ENCODE results near the gene CFAP52.
"Not testable (repeated sequence)": the region's sequence is repeated elsewhere in the genome, so short reads cannot be mapped to it uniquely, and the experiment has no call there.

CFAP52 gene

GRCh38 chr17:9646546-9646885 lies 70.1 kb downstream of the CFAP52 start:
- no peak for DNase-seq (ENCODE audit: low spot score)

GRCh38 chr17:9647014-9647413 lies 70.6 kb downstream of the CFAP52 start:
- no peak for DNase-seq (ENCODE audit: low spot score)

GRCh38 chr17:9648521-9649110 lies 72.2 kb downstream of the CFAP52 start:
- no peak for DNase-seq (ENCODE audit: low spot score)

GRCh38 chr17:9658593-9659211 lies 82.3 kb downstream of the CFAP52 start:
- DNase-seq (ENCODE audit: low spot score), result no peak

DNA sequence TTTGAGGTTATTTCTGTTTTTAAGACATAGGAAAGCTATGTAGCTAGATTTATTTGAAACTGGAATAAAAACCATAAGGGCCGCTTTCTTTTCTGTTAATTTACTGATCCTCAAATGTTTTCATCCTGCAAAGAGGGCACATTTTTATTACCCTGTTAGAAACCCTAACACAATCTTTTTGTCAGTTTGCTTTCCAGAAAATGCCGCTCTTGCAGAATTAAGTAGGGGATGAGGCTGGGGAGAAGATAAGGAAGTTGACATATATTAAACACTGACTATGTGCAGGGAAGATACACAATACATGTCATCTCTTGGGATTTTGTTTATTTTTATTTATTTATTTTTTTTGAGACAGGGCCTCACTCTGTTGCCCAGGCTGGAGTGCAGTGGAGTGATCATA lies 84.6 kb downstream of the CFAP52 start:
- no peak for DNase-seq (ENCODE audit: low spot score)

GRCh38 chr17:9663511-9663910 lies 87.1 kb downstream of the CFAP52 start:
- not testable (repeated sequence) for DNase-seq (ENCODE audit: low spot score)

DNA sequence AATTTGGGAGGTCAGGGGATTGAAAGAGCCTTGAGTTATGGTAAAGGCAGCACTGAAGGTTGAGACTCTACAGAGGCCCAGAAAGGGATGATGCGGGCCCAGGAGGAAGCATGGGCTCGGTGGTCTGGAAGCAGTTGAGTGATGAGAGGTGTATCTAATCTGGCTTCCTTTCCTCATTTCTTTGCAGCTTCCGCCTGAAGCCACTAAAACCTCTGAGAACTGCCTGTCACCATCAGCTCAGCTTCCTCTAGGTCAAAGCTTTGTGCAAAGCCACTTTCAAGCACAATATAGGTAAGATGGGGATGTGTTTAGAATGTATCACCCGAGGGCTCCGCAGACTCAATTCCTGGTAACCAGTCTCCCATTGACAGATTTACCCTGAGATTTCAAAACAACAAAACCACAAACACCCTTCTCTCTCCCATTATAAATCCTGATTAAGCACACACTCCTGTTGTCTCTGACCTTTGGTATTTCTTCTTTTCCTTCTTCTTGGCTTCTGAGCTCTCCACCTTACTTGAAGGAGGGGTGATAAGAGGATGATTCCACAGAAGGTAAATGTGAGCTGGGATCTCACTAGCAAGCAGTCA lies 90.1 kb downstream of the CFAP52 start:
- DNase-seq (ENCODE audit: low spot score), result no peak

DNA sequence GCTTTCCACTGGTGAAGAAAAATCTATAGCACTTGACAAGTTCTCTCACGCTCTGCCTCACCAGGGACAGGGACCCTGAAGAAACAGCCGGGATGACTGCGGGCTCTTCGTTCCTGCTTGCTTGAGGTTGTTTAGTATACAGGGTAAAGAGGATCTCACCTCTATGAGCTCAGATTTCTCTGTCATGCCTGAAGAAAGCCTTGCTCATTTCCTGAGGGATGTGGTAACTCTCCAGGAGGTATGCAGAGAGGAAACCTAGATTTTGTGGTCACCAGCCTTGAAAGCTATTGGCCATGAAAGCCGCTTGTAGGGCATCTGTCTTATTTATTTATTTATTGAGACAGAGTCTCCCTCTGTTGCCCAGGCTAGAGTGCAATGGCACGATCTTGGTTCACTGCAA lies 92.1 kb downstream of the CFAP52 start:
- no peak for DNase-seq (ENCODE audit: low spot score)

DNA sequence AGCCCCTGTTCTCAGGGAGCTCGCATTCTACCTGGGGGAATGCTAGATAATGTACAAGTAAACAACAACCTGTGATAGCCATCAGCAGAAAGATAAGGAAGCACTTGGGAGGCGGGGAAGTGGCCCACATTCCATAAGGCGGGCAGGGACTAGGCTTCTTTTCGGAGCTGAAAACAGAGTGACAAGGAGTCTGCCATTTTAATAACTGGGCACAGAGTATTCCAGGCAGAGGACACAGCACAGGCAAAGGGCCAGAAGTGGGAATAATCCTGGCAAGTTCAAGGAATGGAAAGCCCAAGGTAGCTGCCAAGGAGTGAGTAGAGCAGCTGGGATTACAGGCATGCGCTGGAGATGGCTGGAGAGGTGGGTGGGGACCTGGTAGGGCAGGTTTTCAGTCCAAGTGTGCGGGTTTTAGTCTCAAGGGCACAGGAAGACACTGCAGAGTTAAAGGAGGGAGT lies 93.1 kb downstream of the CFAP52 start:
- DNase-seq (ENCODE audit: low spot score), result no peak

DNA sequence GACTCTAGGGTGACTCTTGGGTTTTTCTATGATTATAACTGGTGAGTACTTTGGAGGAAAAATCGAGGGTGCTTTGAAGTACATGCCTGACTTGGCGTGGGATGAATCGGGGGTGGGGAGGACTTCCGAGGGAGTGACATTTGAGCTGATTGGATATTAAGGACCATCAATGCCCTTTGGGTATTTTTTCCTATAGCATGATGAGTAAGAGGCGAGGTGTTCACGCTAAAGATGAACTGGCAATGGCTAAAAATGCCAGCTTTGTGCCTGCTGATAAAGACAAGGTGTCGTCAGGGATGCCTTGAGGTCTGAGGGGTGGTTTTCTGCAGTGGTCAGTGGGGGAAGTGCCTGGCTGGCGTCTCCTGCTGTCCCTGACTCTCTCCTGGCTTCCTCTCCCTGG lies 94.2 kb downstream of the CFAP52 start:
- DNase-seq (ENCODE audit: low spot score), result no peak

GRCh38 chr17:9671559-9671958 lies 95.1 kb downstream of the CFAP52 start:
- DNase-seq (ENCODE audit: low spot score), result no peak

DNA sequence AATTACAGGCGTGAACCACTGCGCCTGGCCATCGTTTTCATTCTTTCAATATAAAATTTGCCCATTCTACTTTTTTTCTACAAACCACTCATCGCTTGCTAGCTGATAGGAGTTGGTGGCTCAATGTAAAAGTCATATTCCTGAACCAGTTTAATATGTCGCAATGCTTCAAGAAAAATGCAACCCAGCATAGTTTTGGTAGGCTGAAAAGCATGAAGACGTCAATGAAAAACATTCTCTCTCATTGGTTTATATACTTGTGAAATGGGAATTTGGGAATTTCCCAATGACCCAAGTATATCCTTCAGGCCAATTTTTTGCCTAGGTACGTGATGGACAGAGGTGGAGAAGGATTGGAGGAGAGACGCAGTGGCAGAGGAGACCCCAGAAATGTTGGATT lies 95.8 kb downstream of the CFAP52 start:
- no peak for DNase-seq (ENCODE audit: low spot score)

- no peak for DNase-seq (ENCODE audit: low spot score)
These were observed 96.2 kb downstream of the CFAP52 start for GRCh38 chr17:9672691-9673090.

- no peak for DNase-seq (ENCODE audit: low spot score)
These were observed 99.6 kb downstream of the CFAP52 start for GRCh38 chr17:9676084-9676483.

DNA sequence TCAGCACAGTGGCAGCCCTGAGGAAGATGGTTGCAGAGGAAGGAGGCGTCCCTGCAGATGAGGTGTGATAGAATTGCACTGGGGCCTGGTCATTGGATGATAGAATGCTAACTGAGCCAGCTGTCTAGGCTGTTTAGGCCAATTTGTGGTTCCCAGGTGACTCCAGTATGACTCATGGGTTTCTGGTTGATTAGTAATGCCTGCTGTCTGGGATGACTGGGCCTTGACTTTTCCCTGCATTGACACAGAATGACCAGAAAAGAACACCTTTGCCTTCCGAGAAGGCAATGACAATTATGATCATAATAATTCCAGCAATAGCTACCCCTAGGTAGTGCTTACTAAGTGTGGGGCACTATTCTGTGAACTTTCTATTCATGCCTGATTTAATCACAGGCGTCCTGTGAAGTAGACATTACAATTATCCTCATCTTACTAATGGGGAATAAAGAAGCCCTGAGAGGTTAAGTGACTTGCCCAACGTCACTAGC lies 100.4 kb downstream of the CFAP52 start:
- peak; percentile 98 for DNase-seq (ENCODE audit: low spot score)

DNA sequence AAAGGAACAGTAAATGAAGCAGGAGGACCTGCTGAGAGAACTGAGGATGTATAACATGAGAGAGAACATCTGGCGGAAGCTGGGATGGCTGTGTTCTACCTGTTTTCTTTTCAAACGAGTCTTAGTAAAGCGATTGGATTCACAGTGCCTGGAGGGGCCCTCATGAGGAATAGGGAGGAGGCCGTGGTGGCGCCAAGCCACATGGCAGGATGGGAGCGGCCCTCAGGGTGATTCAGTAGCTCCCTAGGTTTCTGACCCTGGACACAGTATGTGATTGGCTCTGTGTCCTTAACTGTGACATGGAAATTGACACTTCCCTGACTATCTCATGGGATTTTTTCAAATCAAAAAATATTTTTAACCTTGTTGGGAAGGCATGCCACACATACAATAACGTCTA lies 101.0 kb downstream of the CFAP52 start:
- no peak for DNase-seq (ENCODE audit: low spot score)

GRCh38 chr17:9677896-9678295 lies 101.5 kb downstream of the CFAP52 start:
- no peak for DNase-seq (ENCODE audit: low spot score)

DNA sequence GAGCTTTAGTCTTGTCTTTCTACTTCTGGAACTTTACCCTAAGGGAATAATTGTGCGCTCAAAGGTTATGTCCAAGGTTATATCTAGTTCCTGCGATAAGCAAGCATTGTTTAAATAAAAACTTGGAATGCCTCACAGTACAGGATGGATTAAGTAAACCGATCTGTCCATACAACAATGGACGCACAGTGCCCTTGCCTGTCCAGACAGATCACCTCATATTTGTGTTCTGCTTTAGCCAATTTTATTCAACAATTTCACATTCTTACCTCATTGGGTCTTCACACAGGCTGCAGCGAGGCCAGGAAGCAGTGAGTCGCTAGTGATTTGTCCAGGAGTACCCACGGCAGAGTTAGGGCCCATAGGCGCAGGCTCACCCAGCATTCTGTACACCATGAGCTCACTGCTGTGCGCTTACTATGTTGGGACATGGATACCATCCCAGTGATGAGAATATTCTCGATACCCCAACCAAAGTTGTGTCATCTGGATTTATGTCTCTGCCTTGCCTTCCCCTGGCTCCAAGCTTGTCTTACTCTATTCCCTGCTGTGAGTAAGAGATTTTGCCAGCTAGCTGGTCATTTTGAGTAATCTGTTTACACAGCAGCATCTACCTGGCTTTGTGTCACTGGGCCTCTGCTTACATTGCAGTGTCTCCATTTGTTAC lies 108.6 kb downstream of the CFAP52 start:
- peak; percentile 62 for DNase-seq (ENCODE audit: low spot score)

All from RKO (cell line).